Gastroesophageal sphincter (tissue), 3 donors: Measurements from ENCODE around the gene DNAAF2.

Source experiments
- CTCF ChIP-seq, 4 experiments: fragments of 200-600 bp in 2 of 4; fragments of 450-650 bp in 2 of 4; sonication (generic) in 1 of 4; IDR thresholded peaks; one replicate each; pipeline ENCODE4 v1.5.1; 2017 to 2019; ENCODE audit warnings: antibody characterized with exemption in 4 of 4, mild to moderate bottlenecking in 2 of 4, moderate library complexity in 2 of 4
- EP300 ChIP-seq: sonication (generic); formaldehyde crosslinking; IDR thresholded peaks from one replicate; pipeline ENCODE4 v1.6.1; 2017; ENCODE audit warnings: antibody characterized with exemption, mild to moderate bottlenecking
- POLR2A ChIP-seq, 2 donors: fragments of 450-650 bp; IDR thresholded peaks; one replicate each; pipeline ENCODE4 v1.6.1; 2017; ENCODE audit warnings: antibody characterized with exemption in 2 of 2, mild to moderate bottlenecking in 2 of 2, moderate library complexity in 1 of 2

GRCh38 chr14:49579841-49580240 is 55.2 kb downstream of the DNAAF2 start:
- TF ChIP-seq CTCF (IDR thresholded peaks at IDR 0.05), result no peak
- no peak for TF ChIP-seq POLR2A (IDR thresholded peaks at IDR 0.05)
- TF ChIP-seq EP300, result no peak
